Stimulated activated CD4-positive, alpha-beta T cell treated with anti-CD3 and anti-CD28 coated beads, Interleukin-12 subunit alpha, Interleukin-12 subunit beta, amount 100 ng/mL, for 24 hours (primary cell): ENCODE data around the gene CACNA1H.

ENCODE experiments used
- DNase-seq, 2 experiments: peaks; one replicate each; pipeline ENCODE4 v3.0.0-alpha.2; 2020; ENCODE audit warnings: low read depth in 2 of 2

CACNA1H gene

DNA sequence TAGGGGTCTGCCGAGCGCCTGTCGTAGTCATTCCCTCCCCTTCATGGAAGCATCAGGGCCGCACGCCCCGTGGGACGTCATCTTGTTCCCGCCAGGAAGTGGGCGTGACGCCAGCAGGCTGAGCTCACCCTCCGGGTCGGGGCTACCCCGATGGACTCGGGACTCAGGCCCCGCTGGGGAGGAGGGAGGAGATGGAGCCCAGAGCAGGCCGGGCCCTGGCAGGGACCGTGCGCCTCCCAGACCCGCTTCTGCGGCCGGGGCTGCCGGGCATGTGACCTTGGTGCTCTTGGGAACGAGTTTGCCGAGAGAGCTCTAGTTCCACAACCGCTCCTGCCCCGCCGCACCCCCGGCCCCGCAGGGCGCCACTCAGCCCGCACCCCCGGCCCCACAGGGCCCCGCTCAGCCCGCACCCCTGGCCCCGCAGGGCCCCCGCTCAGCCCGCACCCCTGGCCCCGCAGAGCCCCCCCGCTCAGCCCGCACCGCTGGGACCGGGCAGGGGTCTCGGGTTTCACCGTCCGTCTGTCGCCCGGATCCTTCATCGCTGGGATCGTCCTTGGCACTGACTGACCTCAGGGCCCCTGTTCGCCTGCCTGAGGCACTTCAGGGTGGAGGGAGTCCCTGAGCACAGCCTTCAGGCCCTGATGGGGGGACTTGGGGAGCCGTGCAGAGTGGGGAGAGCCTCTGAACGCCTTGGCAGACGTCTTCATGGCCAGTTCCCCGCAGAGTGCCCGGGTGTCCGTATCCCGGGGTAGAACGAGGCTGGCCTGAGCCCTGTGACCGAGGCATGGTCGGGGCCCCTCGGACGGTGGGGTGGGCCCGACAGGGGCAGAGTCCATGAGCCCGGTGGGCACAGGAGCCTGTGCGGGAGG, 5.8 kb downstream of the CACNA1H start:
- DNase-seq = no peak

DNA sequence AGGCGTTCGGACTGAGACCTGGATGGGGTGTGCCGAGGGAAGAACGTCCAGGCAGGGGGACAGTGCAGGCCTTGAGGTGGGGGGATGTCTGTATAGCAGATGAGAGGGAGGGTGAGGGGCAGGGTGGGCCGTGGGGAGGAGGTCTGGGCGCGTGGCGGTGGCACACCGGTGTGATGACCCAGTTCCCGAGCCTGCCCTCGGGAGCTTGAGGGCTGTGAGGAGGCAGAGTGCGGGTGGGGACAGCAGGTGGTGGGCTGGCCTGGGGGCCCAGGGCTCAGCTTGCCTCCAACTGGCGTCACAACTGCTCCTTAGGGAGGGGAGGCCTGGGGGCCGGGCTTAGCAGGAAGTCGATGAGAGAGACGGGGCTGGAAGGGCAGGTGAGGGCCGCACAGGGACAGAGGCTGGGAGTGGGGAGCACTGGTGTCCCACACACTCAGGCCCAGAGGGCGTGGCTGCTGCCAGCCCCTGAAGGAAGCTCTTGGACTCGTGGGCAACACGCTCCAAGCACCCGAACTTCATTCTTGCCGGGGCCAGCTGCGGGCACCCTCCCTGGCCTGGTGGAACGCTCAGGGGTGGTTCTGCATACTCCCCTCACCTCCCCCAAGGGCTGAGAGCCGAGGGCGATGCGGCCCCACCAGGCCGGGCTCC, 6.5 kb downstream of the CACNA1H start:
- no peak for DNase-seq

DNA sequence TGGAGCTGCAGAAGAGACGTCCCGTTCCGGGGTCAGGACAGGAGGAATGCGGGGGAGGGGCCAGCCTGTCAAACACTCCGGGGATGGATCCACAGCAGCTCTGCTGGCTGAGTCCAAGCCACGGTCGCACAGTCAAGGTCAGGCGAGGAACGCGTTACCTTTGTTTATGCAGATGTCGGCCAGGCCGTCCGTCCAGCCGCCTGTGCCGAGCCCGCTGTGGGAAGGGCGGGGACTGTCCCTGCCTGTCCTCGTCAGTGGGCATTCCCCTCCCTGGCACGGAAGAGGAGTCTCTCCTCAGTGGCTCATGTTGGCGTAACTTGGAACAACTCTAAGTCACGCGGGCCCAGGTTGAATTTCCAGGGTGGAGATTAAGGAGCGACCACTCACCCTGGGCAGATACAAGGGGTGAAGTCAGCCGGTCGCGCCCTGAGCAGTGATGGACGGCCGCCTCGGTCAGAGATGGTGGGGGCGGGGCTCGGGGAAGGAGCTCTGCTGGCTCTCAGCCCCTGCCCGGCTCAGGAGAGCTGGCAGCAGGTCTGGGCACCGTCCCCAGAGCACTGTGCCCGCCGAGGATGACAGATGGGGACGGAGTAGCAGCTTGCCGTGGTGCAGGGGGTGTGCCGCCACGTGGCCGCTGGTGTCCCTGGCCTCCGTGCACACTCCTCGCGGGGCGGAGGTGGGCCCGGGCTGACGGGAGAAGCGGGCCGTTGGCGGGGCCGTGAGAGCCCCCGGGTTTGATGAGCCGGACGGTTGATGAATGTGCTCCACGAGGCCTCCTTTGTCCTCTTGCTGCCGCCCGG, 7.3 kb downstream of the CACNA1H start:
- DNase-seq = no peak

DNA sequence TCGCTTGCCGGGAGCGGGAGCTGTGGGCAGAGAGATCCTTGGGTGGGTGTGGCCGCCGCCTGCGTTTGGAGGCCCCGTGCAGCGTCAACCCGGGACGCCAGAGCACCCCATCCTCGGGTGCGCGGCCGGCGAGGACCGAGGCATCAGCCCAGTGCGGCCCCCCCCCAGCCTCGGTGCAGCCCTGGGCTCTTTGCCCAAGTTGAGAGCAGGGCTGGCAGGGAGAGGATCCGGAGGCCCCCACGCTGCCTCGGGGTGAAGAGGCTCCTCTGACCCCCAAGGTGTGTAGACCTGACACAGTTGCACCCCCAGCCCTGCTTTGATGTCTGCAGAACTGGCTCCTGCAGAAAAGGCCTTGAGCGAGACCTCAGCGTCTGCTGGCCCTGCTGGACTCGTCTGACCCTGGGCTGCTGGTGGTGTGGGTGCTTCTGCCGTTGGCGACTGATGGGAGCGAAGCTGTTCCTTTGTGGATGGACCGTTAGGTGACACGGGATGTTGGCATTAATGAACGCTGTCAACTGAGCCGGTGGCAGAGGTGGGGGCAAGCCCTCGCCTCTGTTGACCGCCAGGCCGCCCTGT, 8.0 kb downstream of the CACNA1H start:
- no peak for DNase-seq

DNA sequence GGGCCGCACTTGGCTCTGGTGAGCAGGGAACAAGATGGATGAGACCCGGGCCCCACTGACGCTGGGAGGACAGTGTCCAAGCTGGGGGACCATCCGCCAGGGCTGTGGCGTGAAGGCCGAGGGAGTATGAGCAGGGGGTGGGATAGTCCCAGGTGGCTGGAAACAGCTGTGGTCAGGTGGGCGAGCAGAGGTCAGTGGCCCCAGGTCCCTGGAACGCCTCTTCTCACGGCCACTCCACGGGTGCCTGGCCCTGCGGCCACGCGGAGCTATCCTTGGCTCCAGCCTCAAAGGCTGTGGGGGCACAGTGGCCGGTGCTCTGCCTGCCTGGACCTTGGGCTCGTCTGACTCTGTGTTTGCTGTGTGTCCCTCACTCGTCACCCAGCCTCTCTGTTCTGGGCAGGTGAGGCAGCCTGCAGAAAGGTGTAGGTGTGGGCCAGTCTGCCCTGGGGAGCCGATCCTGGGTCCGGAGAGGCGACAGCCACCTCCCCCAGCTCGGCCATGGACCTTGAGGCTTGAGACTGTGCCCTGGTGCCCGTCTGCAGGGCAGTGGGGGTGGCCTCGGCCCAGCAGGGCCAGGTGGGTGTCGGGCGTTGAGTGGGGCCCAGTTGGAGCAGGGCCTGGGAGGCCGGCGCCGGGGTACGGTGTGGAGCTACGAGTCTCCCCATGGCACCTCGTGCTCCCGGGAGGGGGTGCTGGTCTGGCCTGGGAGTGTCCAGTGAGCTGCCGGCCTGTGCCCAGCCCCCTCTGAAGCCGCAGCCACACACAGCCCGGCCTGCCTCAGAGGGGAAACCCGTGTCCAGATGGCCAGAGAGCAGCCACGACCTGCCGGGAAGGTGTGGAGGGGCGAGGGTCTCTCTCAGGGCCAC, 10.0 kb downstream of the CACNA1H start:
- DNase-seq = no peak

DNA sequence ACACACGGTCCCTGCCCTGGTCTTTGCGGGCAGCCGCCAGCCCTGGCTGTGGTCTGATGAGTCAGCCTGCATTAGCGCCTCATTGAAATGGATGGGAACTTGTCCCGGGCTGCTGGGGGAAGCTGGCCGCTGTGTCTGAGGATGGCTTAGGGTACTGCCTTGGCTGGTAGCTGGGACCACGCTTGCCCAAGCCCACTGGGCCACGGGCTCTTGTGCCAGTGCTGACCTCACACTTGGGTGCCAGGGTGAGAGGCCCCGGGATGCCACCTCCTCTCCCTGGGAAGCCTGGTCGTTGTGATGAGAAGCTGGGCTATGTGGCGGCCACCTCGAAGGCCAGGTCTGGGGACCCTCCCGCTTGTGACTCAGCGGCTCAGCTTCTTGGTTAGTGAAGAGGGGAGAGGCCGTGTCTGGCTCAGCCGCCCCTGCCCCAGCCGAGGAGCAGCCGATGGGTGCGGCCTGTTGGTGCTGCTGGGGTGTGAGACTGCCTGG, 10.7 kb downstream of the CACNA1H start:
- DNase-seq = no peak

DNA sequence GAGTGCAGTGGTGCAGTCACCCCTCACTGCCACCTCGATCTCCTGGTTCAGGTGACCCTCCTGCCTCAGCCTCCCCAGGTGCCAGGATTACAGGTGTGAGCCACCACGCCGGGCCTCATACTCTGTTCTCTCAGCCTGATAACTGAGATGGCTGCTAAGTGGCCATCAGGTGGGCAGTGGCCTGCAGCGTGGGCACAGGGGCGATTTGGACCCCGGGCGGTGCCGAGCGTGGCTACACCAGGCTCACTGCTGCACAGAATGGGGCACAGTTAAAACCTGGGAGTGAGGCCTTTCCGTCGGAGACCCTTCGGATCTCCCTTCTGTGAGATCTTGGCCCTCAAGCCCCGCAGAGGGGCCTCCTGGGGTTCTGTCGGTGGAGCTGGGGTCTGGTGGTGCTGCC, 11.5 kb downstream of the CACNA1H start:
- no peak for DNase-seq

DNA sequence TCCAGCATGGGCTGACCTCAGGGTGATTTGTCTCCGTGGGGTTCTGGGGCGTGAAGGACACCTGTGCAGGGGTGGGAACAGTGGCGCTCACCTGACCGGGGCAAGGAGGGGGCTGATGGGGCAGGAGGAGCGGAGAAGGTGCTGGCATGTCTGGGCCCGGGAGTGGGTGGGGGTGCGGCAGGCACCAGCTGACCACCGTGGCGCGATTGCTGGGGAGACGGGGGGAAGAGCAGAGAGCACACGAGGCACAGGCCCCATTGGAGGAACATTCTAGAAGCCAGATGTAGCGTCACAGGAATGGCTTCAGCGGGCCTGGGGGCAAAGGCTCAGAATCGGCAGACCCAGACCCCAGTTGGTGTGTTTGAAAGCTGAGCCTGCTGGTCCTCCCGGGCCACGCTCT, 12.1 kb downstream of the CACNA1H start:
- DNase-seq = no peak

DNA sequence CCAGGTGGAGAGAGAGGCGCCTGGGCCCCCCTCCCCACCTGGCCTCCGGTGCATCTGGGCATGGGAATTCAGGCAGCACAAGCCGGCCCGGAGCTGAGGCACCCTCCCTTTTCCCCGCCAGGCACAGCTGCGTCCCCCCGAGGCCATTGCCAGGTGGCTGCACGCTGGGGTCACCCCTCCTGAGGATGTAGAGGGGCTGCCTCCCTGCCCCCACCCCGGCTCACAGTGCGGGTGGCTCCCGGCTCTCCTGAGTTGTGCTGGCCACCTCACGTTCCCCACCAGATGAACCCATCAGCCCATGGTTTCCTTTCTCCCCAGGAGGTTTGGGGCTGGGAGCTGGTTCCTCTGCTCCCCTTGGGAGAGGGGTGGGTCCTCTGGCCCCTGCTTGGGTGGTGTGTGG, 12.6 kb downstream of the CACNA1H start:
- DNase-seq = no peak

DNA sequence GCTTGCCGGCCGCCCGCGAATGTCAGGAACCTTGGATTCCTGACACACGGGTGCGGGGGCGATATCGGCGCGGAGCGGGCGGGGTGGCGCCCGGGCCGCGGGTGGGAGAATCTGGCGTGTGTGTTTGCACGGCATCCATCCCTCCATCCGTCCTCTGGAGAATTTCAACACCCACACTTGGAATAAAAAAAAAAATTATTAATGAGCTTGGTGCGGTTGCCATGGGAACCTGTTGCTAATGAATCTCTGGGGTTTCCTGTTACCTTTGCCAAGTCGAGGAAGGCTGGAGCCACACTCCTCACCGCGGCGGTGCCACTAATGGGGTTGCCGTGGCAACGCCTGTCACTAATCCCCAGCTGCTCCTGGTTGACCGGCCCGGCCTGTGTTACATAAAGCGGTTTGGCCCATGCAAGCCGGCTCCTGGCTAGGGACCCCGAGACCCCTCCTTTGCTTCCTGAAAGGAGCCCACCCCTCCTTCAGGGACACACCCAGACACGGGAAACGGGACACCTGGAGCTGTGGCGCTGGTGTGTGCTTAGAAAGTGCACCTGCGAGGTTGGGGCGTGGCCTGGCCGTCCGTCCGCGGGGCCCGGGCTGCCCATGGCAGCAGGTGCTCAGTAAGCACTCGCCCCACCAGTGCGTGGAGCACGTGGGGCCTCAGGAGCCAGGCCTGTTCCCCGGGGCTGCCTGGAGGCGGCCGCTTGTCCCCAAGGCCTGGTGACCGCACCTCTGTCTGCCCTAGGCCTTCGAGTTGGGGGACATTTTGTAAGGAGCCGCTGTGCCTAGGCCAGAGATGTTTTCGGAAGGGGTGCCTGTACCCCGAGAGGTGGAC, 14.6 kb downstream of the CACNA1H start:
- DNase-seq = no peak

DNA sequence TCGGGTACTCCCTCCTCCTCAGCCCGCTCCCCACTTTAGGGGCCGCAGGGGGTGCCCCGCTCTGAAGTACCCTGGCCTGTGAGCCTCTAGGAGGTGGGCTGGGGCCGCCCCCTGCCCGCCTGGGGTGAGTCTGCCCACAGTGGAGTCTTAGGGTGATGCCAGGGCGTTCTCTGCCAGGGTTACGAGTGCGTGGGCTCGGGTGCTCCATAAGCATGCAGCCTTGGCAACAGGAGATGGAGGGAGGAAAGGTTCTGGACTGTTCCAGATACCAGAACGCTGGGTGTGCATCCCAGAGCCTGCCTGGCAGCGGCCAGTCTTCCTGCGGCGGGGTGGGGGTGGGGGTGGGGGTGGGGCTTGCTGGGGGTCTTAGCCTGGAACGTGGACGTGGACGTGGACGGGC, 15.9 kb downstream of the CACNA1H start:
- no peak for DNase-seq

DNA sequence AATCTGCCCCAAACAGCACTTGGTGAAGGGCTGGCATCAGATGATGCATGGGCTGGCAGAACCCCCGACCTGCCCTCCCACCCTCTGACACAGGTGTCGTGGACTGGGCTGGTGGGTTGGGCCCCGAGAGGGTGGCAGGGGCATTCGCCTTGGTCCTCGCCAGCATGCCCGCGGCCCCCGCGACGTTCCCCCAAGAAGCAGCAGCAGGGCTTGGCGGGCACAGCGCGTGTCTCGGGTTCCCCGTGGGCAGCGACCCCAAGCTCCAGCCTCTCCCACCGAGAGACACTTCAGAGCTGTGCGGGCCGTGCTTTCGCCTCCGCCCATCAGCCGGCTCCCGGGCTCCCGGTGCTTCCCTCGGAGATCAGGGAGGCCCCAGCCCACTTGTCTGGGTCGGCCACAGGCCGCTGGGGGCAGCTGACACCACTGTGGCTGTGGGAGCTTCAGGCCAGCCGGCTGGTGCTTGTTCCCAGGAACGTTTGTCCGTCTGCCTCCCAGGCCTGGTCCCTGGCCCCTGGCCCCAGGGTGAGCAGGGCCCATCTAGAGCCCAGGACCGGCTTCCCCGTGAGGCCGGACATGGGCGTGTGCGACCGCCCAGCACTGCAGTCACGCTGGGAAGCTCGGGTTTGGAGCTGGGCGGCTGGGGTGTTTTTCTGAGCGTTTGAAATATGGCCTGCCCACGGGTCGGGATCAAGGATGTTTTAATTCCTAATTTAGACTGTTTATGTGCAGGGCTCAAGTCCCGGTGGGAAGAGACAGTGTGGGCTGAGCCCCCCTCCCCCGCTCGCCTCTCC, 16.6 kb downstream of the CACNA1H start:
- DNase-seq = no peak

DNA sequence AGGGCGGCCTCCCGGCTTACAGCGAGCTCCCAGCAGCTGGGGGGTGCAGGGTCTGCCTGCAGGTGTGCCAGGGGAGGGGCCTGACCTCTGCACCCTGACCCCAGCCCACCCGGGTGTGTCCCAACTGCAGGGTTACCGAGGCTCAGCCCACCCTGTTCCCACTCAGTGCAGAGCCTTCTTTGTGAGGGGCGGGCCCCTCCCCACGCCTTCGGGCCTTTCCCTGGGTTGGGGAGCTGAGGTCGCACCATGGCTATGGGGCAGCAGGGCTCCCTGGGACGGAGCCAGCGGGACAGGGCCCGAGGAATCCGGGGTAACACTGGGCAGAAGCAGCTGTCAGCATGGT, 17.1 kb downstream of the CACNA1H start:
- no peak for DNase-seq

DNA sequence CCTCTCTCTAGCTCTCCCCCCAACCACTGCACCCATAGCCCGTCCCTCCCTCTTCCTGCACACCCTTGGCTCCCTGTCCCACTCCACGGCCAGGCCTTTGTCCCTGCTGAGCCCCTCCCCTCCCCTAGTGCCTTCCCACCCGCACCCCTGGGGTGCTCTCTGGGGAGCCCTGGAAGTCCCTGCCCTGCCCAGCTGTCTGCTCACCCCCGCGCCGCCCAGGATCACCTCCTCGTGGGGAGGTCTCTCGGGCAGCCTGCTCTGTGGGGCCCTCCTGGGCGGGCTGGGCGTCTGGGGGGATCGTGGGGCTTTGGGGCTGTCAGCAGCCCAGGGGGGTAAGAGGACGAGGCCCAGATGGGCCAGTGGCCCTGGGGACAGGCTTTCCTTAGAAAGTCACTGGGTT, 18.1 kb downstream of the CACNA1H start:
- no peak for DNase-seq

DNA sequence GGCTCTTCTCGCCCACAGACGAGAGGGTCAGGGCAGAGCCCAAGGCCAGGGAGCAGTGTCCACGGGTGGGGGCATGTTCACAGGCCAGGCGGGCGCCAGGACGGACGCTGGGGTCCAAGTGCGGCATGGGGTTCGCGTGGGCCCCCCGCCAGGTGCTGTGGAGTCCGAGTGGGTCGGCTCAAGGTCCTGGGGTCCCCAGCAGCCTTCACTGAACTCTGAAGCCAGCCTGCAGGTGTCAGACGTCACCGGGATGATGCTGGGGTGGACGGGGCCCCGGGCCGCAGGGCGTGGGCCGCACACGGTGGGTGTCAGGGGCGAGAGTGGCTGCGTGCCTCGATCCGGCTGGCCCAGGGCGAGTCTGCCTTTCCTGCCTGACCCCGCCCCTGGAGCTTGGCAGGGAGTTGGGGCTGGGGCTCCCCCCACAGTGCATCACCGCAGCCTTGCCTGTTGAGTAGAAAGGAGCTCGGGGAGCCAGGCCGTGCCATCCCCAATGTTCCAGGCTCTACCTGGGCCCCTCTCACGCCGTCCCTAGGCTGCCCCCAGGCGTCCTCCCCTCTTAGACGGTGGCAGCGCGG, 19.0 kb downstream of the CACNA1H start:
- no peak for DNase-seq

DNA sequence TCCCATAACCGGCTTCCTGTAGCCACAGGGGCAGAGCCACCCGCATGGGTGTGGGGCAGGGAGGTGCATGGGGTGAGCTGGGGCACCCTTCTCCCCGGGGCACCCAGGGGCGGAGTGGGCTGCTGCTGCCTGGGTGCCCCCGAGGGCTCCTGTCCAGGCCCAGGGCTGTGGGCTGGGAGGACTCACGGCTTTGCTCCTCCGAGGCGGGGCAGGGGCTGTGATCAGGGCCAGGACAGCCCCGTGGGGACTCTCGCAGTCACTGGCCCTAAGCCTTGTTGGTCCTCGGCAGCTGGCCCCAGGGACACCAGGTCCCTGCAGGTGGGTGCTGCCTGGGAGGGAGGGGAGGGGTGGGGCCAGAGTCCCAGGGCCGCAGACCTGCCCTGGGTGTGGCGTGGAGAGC, 19.7 kb downstream of the CACNA1H start:
- DNase-seq = no peak

DNA sequence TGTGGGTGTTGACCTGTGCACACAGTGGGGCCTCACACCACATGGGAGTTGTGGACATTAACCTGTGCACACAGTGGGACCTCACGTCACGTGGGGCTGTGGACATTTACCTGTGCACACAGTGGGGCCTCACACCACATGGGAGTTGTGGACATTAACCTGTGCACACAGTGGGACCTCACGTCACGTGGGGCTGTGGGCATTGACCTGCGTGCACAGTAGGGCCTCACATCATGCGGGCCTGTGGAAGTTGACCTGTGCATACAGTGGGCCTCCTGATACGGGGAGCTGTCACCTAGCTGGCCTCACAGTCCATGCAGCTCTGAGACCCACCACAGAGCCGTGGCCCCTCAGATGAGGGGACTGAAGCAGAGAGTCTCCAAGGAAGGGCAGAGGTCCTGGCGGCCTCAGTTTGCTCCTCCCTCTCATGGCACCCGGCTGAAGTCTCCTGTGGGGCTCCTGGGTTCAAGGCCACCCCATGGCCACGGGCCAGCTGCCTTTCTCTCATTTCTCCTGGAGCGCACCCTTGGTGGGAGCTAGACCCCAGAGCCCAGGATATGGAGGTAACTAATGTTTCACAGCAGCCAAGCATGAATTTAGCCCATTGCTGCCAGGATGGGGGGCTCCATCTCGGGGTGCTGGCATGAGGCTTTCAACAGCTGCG, 21.0 kb downstream of the CACNA1H start:
- no peak for DNase-seq

DNA sequence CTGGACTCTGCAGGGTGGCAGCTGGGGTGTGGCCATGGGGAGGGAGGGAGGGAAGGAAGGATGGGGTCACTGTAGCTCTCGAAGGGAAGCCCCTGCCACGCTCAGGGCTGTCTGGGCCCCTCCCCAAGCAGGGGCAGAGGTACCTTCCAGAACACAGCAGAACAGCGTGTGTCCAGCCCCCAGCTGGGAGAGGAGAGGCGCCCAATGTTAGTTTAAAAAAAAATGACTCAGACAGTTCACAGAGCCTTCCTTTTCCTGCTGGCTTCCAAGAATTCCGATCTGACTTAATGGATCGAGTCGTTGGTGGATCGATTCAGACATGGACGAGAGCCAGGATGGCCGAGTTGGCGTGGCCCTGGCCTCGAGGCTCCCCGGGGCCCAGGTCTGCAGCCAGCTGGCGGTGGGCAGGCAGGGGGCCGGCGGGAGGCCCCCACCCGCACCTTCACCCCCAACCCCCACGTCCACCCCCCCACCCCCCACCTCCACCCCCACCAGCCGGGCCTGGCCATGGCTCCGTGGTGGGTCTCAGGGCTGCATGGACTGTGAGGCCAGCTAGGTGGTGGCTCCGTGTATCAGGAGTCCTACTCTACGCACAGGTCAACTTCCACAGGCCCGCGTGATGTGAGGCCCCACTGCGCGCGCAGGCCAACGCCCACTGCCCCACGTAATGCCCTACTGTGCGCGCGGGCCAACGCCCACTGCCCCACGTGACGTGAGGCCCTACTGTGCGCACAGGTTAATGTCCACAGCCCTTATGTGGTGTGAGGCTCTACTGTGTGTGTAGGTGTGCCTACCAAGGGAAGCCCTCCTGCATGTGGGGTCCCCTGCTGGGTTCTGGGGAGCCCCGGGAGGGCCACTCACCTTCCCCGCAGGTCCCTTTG, 21.8 kb downstream of the CACNA1H start:
- no peak for DNase-seq
